Measurements from ENCODE around the gene TMED4.
A peak's percentile ranks its signal among the peaks of the same experiment; 100 is the strongest.
"Not testable (repeated sequence)": the region's sequence is repeated elsewhere in the genome, so short reads cannot be mapped to it uniquely, and the experiment has no call there.

TMED4 gene

GRCh38 chr7:44568771-44569560 lies 13.1 kb downstream of the TMED4 start:
- DNase-seq, result no peak

GRCh38 chr7:44567884-44568283 lies 14.1 kb downstream of the TMED4 start:
- no peak for DNase-seq

- DNase-seq, result no peak
Measured at GRCh38 chr7:44566680-44567079, 15.4 kb downstream of the TMED4 start.

GRCh38 chr7:44565795-44566559 lies 16.1 kb downstream of the TMED4 start:
- DNase-seq, result no peak

GRCh38 chr7:44565097-44565794 lies 16.8 kb downstream of the TMED4 start:
- peak; percentile 30 for DNase-seq

GRCh38 chr7:44564606-44565005 lies 17.4 kb downstream of the TMED4 start:
- DNase-seq, result no peak

GRCh38 chr7:44563171-44563679 lies 18.8 kb downstream of the TMED4 start:
- no peak for DNase-seq

- DNase-seq, result not testable (repeated sequence)
Measured at GRCh38 chr7:44562622-44562962, 19.4 kb downstream of the TMED4 start.

GRCh38 chr7:44561962-44562621 lies 19.9 kb downstream of the TMED4 start:
- peak; percentile 50 for DNase-seq

- DNase-seq, result no peak
Measured at GRCh38 chr7:44561481-44561880, 20.6 kb downstream of the TMED4 start.

GRCh38 chr7:44559485-44559884 lies 22.5 kb downstream of the TMED4 start:
- no peak for DNase-seq

GRCh38 chr7:44557485-44557884 lies 24.5 kb downstream of the TMED4 start:
- no peak for DNase-seq

GRCh38 chr7:44555350-44555749 lies 26.7 kb downstream of the TMED4 start:
- DNase-seq, result no peak

GRCh38 chr7:44552473-44553005 lies 29.5 kb downstream of the TMED4 start:
- DNase-seq, result not testable (repeated sequence)

GRCh38 chr7:44549457-44549856 lies 32.6 kb downstream of the TMED4 start:
- no peak for DNase-seq

- DNase-seq, result no peak
Measured at GRCh38 chr7:44548893-44549292, 33.1 kb downstream of the TMED4 start.

GRCh38 chr7:44547536-44548231 lies 34.3 kb downstream of the TMED4 start:
- peak; percentile 6 for DNase-seq

- no peak for DNase-seq
Measured at GRCh38 chr7:44541876-44542610, 40.0 kb downstream of the TMED4 start.

- DNase-seq, result no peak
Measured at GRCh38 chr7:44541028-44541869, 40.8 kb downstream of the TMED4 start, which contains the start of gene NPC1L1. TSS of gene NPC1L1 (minus strand) at chr7:44541330. CDS start at chr7:44541259, 71 bp downstream.

- DNase-seq, result no peak
Measured at GRCh38 chr7:44540592-44541027, 41.4 kb downstream of the TMED4 start.

All from fibroblast of skin of right quadriceps (primary cell).